KOPT-K1 (cell line): ENCODE measurements around the gene COQ6.
A peak's percentile ranks its signal among the peaks of the same experiment; 100 is the strongest.
"Not testable (repeated sequence)": the region's sequence is repeated elsewhere in the genome, so short reads cannot be mapped to it uniquely, and the experiment has no call there.

Source experiments
- H3K27ac ChIP-seq: fragments of 200-600 bp; sonication (generic); 2 replicates; pipeline ENCODE4 v1.5.1; 2016; ENCODE audit warnings: antibody characterized with exemption, mild to moderate bottlenecking, low read depth, low read length; ENCODE audit not compliant: poor library complexity, severe bottlenecking
- H3K36me3 ChIP-seq: fragments of 200-600 bp; sonication (generic); 2 replicates; pipeline ENCODE4 v1.5.1; 2017; ENCODE audit warnings: antibody characterized with exemption, mild to moderate bottlenecking, low read length, moderate library complexity; ENCODE audit not compliant: insufficient read depth
- H3K9me3 ChIP-seq: fragments of 200-600 bp; sonication (generic); 2 replicates; pipeline ENCODE4 v1.5.1; 2017; ENCODE audit warnings: antibody characterized with exemption, low read length, mild to moderate bottlenecking; ENCODE audit not compliant: insufficient read depth, poor library complexity, severe bottlenecking

The COQ6 gene

GRCh38 chr14:73949752-73950734, at the start of gene COQ6, which contains the start of gene FAM161B:
Gene COQ6, plus strand, starts transcription at chr14:73950302. Its CDS starts 31 bp downstream, at chr14:73950333.
Gene FAM161B, minus strand, starts transcription at chr14:73950094. Its CDS starts 68 bp downstream, at chr14:73950026.
- no peaks in the 10 kb centered on the region for H3K9me3 ChIP-seq
- H3K36me3 ChIP-seq = peaks cover 16% of the 10 kb centered on the region
- peak within 1 kb of the TSS; percentile 74 for H3K27ac ChIP-seq

GRCh38 chr14:73903028-73903427, 47.1 kb upstream of the COQ6 start:
- no peak overlapping the region for H3K27ac ChIP-seq
- H3K9me3 ChIP-seq = no peaks in the 10 kb centered on the region
- H3K36me3 ChIP-seq = peaks cover 96% of the 10 kb centered on the region

GRCh38 chr14:73909681-73910080, 40.4 kb upstream of the COQ6 start:
- peaks cover 98% of the 10 kb centered on the region for H3K36me3 ChIP-seq
- H3K9me3 ChIP-seq = peaks cover 9% of the 10 kb centered on the region
- no peak overlapping the region for H3K27ac ChIP-seq

- H3K9me3 ChIP-seq = peaks cover 9% of the 10 kb centered on the region
- no peak overlapping the region for H3K27ac ChIP-seq
- peaks cover 94% of the 10 kb centered on the region for H3K36me3 ChIP-seq
Observed at GRCh38 chr14:73913256-73913655, 36.8 kb upstream of the COQ6 start.

- Histone ChIP-seq H3K36me3 (peaks cover 93% of the 10 kb centered on the region), H3K27ac (no peak overlapping the region)
Observed at GRCh38 chr14:73916324-73916723, 33.8 kb upstream of the COQ6 start.

GRCh38 chr14:73919457-73919856, 30.6 kb upstream of the COQ6 start:
- H3K9me3 ChIP-seq, H3K27ac ChIP-seq: not testable (repeated sequence)
- peaks cover 93% of the 10 kb centered on the region for H3K36me3 ChIP-seq

More at GRCh38 chr14:73916324-73916723, 33.8 kb upstream of the COQ6 start:
- H3K9me3 ChIP-seq = peaks cover 9% of the 10 kb centered on the region

GRCh38 chr14:73924337-73924736, 25.8 kb upstream of the COQ6 start:
- no peaks in the 10 kb centered on the region for H3K9me3 ChIP-seq
- no peak overlapping the region for H3K27ac ChIP-seq
- H3K36me3 ChIP-seq = peaks cover 99% of the 10 kb centered on the region

GRCh38 chr14:73935666-73936065, 14.4 kb upstream of the COQ6 start:
- H3K9me3 ChIP-seq = no peaks in the 10 kb centered on the region
- H3K36me3 ChIP-seq = peaks cover 58% of the 10 kb centered on the region
- no peak overlapping the region for H3K27ac ChIP-seq

- Histone ChIP-seq H3K9me3 (no peaks in the 10 kb centered on the region), H3K36me3 (peaks cover 50% of the 10 kb centered on the region), H3K27ac (no peak overlapping the region)
Observed at GRCh38 chr14:73936548-73936947, 13.6 kb upstream of the COQ6 start.

GRCh38 chr14:73937012-73937411, 13.1 kb upstream of the COQ6 start:
- Histone ChIP-seq H3K9me3 (no peaks in the 10 kb centered on the region), H3K36me3 (peaks cover 45% of the 10 kb centered on the region), H3K27ac (no peak overlapping the region)

GRCh38 chr14:73942180-73942579, 7.9 kb upstream of the COQ6 start:
- H3K36me3 ChIP-seq = peaks cover under 1% of the 10 kb centered on the region; the same call in 1 of the 2 replicates
- no peaks in the 10 kb centered on the region for H3K9me3 ChIP-seq
- H3K27ac ChIP-seq = no peak overlapping the region

- Histone ChIP-seq H3K27ac (no peak overlapping the region), H3K36me3 (no peaks in the 10 kb centered on the region), H3K9me3 (no peaks in the 10 kb centered on the region)
Observed at GRCh38 chr14:73943083-73943482, 7.0 kb upstream of the COQ6 start.

- H3K9me3 ChIP-seq = no peaks in the 10 kb centered on the region
- no peaks in the 10 kb centered on the region for H3K36me3 ChIP-seq
- no peak overlapping the region for H3K27ac ChIP-seq
Observed at GRCh38 chr14:73944432-73945158, 5.5 kb upstream of the COQ6 start.

- H3K27ac ChIP-seq = no peak overlapping the region
- H3K9me3 ChIP-seq = no peaks in the 10 kb centered on the region
- H3K36me3 ChIP-seq = no peaks in the 10 kb centered on the region
Observed at GRCh38 chr14:73945159-73945670, 4.9 kb upstream of the COQ6 start.

- no peaks in the 10 kb centered on the region for H3K9me3 ChIP-seq
- no peak overlapping the region for H3K27ac ChIP-seq
- peaks cover 48% of the 10 kb centered on the region for H3K36me3 ChIP-seq
Observed at GRCh38 chr14:73953731-73954130, 3.6 kb downstream of the COQ6 start.
